Suprapubic skin (tissue), 3 donors: ENCODE data around the gene PSMD4.

Source experiments
- POLR2A ChIP-seq, 2 donors: fragments of 450-650 bp; IDR thresholded peaks; one replicate each; pipeline ENCODE4 v1.6.1; 2017; ENCODE audit warnings: antibody characterized with exemption in 2 of 2, mild to moderate bottlenecking in 2 of 2, moderate library complexity in 2 of 2
- TF ChIP-seq, protein P1 (sequence below), 2 donors: fragments of 200-600 bp in 1 of 2; fragments of 450-650 bp in 1 of 2; sonication (generic) in 1 of 2; IDR thresholded peaks; one replicate each; pipeline ENCODE4 v1.5.1; 2016 to 2019; ENCODE audit warnings: antibody characterized with exemption in 2 of 2, mild to moderate bottlenecking in 1 of 2, moderate library complexity in 1 of 2

DNA sequence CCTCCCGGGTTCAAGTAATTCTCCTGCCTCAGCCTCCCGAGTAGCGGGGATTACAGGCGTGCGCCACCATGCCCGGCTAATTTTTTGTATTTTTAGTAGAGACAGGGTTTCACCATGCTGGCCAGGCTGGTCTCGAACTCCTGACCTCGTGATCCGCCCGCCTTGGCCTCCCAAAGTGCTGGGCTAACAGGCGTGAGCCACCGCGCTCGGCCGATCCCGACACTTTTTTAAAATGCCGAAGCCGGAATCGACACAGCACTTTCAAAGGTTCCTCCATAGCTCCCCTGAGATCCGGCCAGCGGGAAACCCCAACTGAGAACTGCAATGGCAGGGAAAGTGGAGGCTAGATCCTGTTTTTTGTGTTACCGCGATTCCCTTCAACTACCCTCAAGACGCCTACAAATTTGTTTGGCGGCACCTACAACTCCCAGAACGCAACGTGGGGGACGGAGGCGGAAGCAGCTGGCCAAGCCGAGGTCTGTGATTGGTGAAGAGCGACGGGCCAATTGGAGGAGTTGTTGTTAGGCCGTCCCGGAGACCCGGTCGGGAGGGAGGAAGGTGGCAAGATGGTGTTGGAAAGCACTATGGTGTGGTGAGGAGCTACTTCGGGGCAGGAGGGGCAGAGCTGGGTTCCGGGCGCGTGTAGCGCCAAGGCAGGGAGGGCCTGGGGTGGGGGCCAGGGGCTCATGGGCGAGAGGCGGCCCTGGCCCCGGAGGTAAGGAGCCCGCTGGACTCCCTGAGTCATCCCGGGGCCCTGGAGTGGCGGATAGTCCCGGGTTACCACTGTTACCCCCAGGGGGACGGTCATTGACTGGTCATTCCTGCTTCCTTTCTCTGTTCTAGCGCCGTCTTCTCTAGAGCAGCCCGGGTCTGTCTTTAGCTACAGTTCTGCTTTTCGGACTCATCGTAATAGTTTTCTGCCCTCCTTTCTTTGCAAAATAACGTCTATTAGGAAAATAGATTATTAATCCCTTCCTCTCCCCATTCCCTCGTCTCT is at the start of gene PSMD4:
- TF ChIP-seq, protein P1, sequence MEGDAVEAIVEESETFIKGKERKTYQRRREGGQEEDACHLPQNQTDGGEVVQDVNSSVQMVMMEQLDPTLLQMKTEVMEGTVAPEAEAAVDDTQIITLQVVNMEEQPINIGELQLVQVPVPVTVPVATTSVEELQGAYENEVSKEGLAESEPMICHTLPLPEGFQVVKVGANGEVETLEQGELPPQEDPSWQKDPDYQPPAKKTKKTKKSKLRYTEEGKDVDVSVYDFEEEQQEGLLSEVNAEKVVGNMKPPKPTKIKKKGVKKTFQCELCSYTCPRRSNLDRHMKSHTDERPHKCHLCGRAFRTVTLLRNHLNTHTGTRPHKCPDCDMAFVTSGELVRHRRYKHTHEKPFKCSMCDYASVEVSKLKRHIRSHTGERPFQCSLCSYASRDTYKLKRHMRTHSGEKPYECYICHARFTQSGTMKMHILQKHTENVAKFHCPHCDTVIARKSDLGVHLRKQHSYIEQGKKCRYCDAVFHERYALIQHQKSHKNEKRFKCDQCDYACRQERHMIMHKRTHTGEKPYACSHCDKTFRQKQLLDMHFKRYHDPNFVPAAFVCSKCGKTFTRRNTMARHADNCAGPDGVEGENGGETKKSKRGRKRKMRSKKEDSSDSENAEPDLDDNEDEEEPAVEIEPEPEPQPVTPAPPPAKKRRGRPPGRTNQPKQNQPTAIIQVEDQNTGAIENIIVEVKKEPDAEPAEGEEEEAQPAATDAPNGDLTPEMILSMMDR (IDR thresholded peaks at IDR 0.05), result peak in 1 of 2 donors; percentile 7
- peak in 1 of 2 donors; percentile 68 for TF ChIP-seq POLR2A (IDR thresholded peaks at IDR 0.05)
